Kidney (tissue), 14 donors: ENCODE measurements around the gene GTF2A2. TPM values are rescaled to one million over a fixed set of nuclear protein-coding genes. Genes with fewer than 3 reads are reported as not detected.
"Not testable (repeated sequence)": the region's sequence is repeated elsewhere in the genome, so short reads cannot be mapped to it uniquely, and the experiment has no call there.

Source experiments
- DNase-seq, 5 donors: peaks; one replicate each; pipeline ENCODE4 v3.0.0-alpha.2; 2013 to 2020
- FAIRE-seq: peaks from 2 replicates; lab custom pipeline; 2012; peaks lifted over from hg19 to GRCh38; lab: Jason Lieb, UNC
- H3K27ac ChIP-seq, 2 donors: one replicate each; pipeline ENCODE4 v1.7.0; 2013; ENCODE audit warnings: low read depth in 2 of 2, low read length in 2 of 2, inconsistent platforms in 1 of 2
- H3K27me3 ChIP-seq: one replicate; pipeline ENCODE4 v1.7.1; 2013; ENCODE audit warnings: low read length, inconsistent platforms; ENCODE audit not compliant: control insufficient read depth, insufficient read depth
- H3K36me3 ChIP-seq, 3 donors: one replicate each; pipeline versions ENCODE4 v1.7.0 to v1.7.1; 2013; ENCODE audit warnings: low read length in 3 of 3, control low read depth in 1 of 3, inconsistent platforms in 1 of 3; ENCODE audit not compliant: insufficient read depth in 3 of 3, control insufficient read depth in 2 of 3
- H3K4me1 ChIP-seq, 3 donors: one replicate each; pipeline versions ENCODE4 v1.7.0 to v1.7.1; 2013; ENCODE audit warnings: low read length in 3 of 3, inconsistent platforms in 1 of 3, low read depth in 1 of 3; ENCODE audit not compliant: control insufficient read depth in 2 of 3, insufficient read depth in 2 of 3
- H3K4me3 ChIP-seq, 3 donors: one replicate each; pipeline versions ENCODE4 v1.7.0 to v1.8.1; 2013; ENCODE audit warnings: low read length in 3 of 3, control low read depth in 1 of 3, inconsistent platforms in 1 of 3
- H3K9ac ChIP-seq, 3 donors: one replicate each; pipeline versions ENCODE4 v1.7.0 to v1.7.1; 2013; ENCODE audit warnings: low read length in 3 of 3, control low read depth in 1 of 3, inconsistent platforms in 1 of 3
- H3K9me3 ChIP-seq, 3 donors: one replicate each; pipeline versions ENCODE4 v1.7.0 to v1.7.1; 2013; ENCODE audit warnings: low read length in 3 of 3, control low read depth in 1 of 3, inconsistent platforms in 1 of 3; ENCODE audit not compliant: control insufficient read depth in 2 of 3, insufficient read depth in 1 of 3
- CTCF ChIP-seq: IDR thresholded peaks from 3 replicates; pipeline ENCODE4 v1.5.1; 2012; ENCODE audit warnings: mild to moderate bottlenecking, moderate library complexity, borderline replicate concordance; ENCODE audit not compliant: insufficient read depth; ENCODE audit errors: extremely low read depth
- intact Hi-C: fragments of 100-400 bp; cut with DNase I; formaldehyde crosslinking; loops from one replicate; pipeline ENCODE4 v1.11.1; 2022
- polyA plus RNA-seq: library from polyadenylated mRNA; stranded (reverse); fragments of 350-450 nt; fragmentation: Illumina TruSeq; extraction: RNeasy Lipid Tissue Mini Kit (QIAGEN cat#74804); gene quantifications from one replicate; pipeline ENCODE4 v1.2.3, GENCODE V29; 2014; ENCODE audit warnings: low read depth, low replicate concordance; ENCODE audit not compliant: insufficient read depth
- total RNA-seq: library from RNA; stranded (reverse); fragmentation: NEBNext Ultra II Directional; extraction: Animal tissue kit (Norgen Biotek cat#: 25700); gene quantifications from one replicate; pipeline ENCODE4 v1.2.1, GENCODE V29; 2021
- donor health status: control.
- donor health status: control.
- donor health status: control.
- donor health status: control.
- donor health status: control.
- donor health status: DM: yes; HTN: yes; CAD: no.
- donor health status: Normal renal cell carcinoma (clear cell type).

GTF2A2 gene
- total and polyA plus RNA-seq, 2 donors from 2014 or later, result 90.9 to 139 TPM

- Histone ChIP-seq H3K9me3 (peaks cover 0 to 3% (median 0%) of the 10 kb centered on the region in 3 donors), H3K27me3 (no peaks in the 10 kb centered on the region), H3K36me3 (no peaks in the 10 kb centered on the region), H3K9ac (no peak overlapping the region), H3K4me1 (no peaks in the 10 kb centered on the region), H3K27ac (no peak overlapping the region), H3K4me3 (no peak overlapping the region)
- intact Hi-C loops, result no loop called here
- DNase-seq (no peak), FAIRE-seq (no peak)
- no peak for TF ChIP-seq CTCF
These were observed 45.0 kb upstream of the GTF2A2 start for GRCh38 chr15:59702351-59702750.

DNA sequence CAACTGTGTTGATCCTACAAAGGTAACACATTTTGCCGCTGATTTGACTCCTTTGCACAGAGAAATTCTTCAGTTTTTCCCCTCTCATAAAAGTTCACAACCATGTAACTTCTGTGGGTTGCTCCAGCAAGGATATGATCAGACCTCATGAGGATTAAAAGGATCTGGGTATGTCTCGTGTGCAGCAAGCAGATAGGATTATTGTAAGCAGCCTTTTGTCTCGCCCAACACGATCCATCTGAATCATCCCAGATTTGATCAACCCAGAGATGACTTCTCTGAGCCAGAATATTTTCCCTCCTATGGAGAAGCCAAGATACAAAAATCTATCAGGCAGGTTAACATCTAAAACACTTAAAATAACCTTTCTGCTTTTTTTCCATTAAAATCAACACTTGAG lies 44.6 kb upstream of the GTF2A2 start:
- Histone ChIP-seq H3K4me3 (no peak overlapping the region), H3K27ac (no peak overlapping the region), H3K27me3 (no peaks in the 10 kb centered on the region), H3K4me1 (no peaks in the 10 kb centered on the region), H3K9ac (no peak overlapping the region), H3K9me3 (no peaks in the 10 kb centered on the region), H3K36me3 (no peaks in the 10 kb centered on the region)
- no peak for TF ChIP-seq CTCF
- intact Hi-C loops, result no loop called here
- DNase-seq (no peak), FAIRE-seq (no peak)

GRCh38 chr15:59699810-59700431 lies 42.6 kb upstream of the GTF2A2 start:
- Histone ChIP-seq H3K9me3 (no peaks in the 10 kb centered on the region), H3K9ac (no peak overlapping the region), H3K36me3 (no peaks in the 10 kb centered on the region), H3K4me3 (no peak overlapping the region), H3K27ac (no peak overlapping the region), H3K4me1 (no peaks in the 10 kb centered on the region), H3K27me3 (no peaks in the 10 kb centered on the region)
- DNase-seq, result no peak
- no peak for TF ChIP-seq CTCF
- FAIRE-seq, result no peak
- intact Hi-C loops, result no loop called here

GRCh38 chr15:59698065-59698464 lies 40.8 kb upstream of the GTF2A2 start:
- intact Hi-C loops, H3K27me3 ChIP-seq, FAIRE-seq, H3K4me3 ChIP-seq, H3K36me3 ChIP-seq, H3K27ac ChIP-seq, H3K9me3 ChIP-seq, H3K9ac ChIP-seq, DNase-seq, H3K4me1 ChIP-seq: not testable (repeated sequence)
